ENCODE results near the gene SLC46A2.

Gene SLC46A2

DNA sequence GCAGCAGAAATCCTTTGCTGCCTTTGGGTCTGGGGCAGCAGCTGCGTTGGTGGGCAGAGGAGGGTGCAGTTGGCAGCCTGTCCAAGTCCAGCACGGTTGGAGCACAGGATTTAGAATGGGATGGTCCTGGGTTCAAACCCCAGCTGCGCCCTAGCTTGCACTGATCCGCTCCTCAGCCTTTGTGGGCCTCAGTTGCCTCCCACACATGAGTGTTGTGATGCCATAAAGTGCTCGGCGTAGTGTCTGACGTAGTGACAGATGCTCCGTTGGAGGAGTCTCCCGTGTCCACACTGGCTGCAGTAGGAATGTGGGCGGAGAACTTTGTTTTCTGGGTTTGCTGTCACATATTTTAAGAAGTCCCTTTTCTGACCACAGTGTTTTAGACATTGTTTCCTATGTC is 36.0 kb downstream of the SLC46A2 start:
- no peaks in the 10 kb centered on the region for H3K36me3 ChIP-seq (ENCODE audit: insufficient read depth)
- H2AFZ ChIP-seq (ENCODE audit: low read depth): no peak overlapping the region
- peaks cover 6% of the 10 kb centered on the region for H3K4me1 ChIP-seq (ENCODE audit: low read depth, poor library complexity, severe bottlenecking)
- H3K4me3 ChIP-seq (IDR thresholded peaks at IDR 0.05; ENCODE audit: insufficient read depth, low read depth, low read length): no peak overlapping the region
- H3K4me2 ChIP-seq: no peak overlapping the region
- no peak overlapping the region for H3K9ac ChIP-seq
- H3K79me2 ChIP-seq (ENCODE audit: insufficient read depth, low read depth): no peaks in the 10 kb centered on the region
- no peaks in the 10 kb centered on the region for H4K20me1 ChIP-seq (ENCODE audit: insufficient read depth)
- H3K27ac ChIP-seq: no peak overlapping the region
- no peaks in the 10 kb centered on the region for H3K27me3 ChIP-seq (ENCODE audit: insufficient read depth, low read depth)
- TF ChIP-seq, protein P1, sequence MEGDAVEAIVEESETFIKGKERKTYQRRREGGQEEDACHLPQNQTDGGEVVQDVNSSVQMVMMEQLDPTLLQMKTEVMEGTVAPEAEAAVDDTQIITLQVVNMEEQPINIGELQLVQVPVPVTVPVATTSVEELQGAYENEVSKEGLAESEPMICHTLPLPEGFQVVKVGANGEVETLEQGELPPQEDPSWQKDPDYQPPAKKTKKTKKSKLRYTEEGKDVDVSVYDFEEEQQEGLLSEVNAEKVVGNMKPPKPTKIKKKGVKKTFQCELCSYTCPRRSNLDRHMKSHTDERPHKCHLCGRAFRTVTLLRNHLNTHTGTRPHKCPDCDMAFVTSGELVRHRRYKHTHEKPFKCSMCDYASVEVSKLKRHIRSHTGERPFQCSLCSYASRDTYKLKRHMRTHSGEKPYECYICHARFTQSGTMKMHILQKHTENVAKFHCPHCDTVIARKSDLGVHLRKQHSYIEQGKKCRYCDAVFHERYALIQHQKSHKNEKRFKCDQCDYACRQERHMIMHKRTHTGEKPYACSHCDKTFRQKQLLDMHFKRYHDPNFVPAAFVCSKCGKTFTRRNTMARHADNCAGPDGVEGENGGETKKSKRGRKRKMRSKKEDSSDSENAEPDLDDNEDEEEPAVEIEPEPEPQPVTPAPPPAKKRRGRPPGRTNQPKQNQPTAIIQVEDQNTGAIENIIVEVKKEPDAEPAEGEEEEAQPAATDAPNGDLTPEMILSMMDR (conservative IDR thresholded peaks at IDR 0.05; ENCODE audit: low read depth, low read length): no peak

DNA sequence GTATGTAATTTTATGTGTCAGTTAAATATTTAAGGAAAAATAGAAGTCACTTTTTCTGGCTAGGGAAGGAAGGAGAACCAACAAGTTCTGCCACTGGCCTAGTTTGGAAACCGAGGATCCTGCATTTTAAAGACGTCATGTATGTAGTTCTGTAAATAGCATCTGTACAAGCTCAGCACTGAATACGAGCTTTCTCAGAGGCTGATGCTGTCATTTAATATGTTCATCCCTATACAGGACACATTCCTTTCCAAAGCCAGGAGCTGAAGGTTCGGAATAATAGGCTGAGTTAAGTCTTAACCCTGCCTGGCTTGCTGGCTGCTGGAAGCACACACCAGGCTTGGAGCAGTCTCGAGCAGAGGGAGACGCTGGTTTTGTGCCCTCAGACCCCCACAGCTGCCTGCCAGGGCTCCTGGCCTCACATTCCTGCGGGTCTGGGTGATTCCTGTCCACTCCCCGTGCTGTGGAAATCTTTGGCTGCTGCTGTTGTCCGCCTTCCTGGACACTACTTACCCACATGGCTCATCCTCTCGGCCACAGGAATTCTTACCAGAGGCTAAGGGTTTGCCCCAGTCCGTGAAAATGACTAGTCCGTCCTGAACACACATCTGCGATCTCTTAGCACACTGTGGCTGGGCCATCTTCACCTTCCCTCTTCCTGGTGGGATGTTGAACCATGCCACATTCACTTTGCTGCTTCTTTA is 36.6 kb downstream of the SLC46A2 start:
- Histone ChIP-seq H3K27ac (no peak overlapping the region), H3K79me2 (ENCODE audit: insufficient read depth, low read depth) (no peaks in the 10 kb centered on the region), H3K4me3 (IDR thresholded peaks at IDR 0.05; ENCODE audit: insufficient read depth, low read depth, low read length) (no peak overlapping the region), H3K4me2 (no peak overlapping the region), H2AFZ (ENCODE audit: low read depth) (no peak overlapping the region), H3K9ac (no peak overlapping the region), H4K20me1 (ENCODE audit: insufficient read depth) (no peaks in the 10 kb centered on the region), H3K36me3 (ENCODE audit: insufficient read depth) (no peaks in the 10 kb centered on the region), H3K27me3 (ENCODE audit: insufficient read depth, low read depth) (no peaks in the 10 kb centered on the region), H3K4me1 (ENCODE audit: low read depth, poor library complexity, severe bottlenecking) (peaks cover 4% of the 10 kb centered on the region)
- TF ChIP-seq, protein P1 (conservative IDR thresholded peaks at IDR 0.05; ENCODE audit: low read depth, low read length): no peak

DNA sequence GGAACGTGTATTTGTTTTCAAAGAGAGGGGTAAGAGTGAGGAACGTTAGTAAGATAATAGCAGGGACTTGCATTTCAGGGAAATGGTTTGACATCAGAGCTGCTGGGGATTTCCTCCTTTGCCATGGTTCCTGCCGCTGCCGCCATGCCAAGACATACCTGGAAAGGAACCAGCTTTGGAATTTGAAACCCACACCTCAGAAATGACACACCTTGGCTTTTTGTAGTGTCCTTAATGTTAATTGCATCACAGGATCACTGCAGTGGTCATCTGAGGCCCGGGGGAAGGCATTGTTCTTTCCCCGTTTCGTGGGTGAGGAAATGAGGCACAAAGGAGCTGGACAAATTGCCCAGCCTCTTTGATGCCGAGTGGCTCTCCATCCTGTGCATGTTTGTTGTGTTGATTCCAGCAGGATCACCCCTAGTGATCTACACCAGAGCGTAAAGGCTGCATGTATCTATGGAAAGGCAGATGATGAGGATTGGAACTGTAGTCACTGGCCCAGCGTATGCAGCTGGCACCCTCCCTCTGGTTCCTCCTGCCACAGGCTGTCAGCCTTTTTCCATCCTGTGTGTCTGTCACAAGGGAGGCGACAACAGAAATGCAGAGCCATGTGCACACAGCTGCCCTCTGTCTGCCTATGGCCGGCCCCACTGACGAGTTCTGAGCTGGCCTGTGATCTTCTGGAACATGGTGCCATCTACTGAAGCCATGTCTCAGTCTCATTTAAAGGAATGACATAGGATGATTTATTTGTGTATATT is 37.8 kb downstream of the SLC46A2 start:
- H3K4me1 ChIP-seq (ENCODE audit: low read depth, poor library complexity, severe bottlenecking): no peaks in the 10 kb centered on the region
- H3K9ac ChIP-seq: no peak overlapping the region
- TF ChIP-seq, protein P1 (conservative IDR thresholded peaks at IDR 0.05; ENCODE audit: low read depth, low read length): no peak
- H3K27me3 ChIP-seq (ENCODE audit: insufficient read depth, low read depth): no peaks in the 10 kb centered on the region
- no peak overlapping the region for H2AFZ ChIP-seq (ENCODE audit: low read depth)
- no peaks in the 10 kb centered on the region for H3K79me2 ChIP-seq (ENCODE audit: insufficient read depth, low read depth)
- H3K36me3 ChIP-seq (ENCODE audit: insufficient read depth): no peaks in the 10 kb centered on the region
- H3K4me3 ChIP-seq (IDR thresholded peaks at IDR 0.05; ENCODE audit: insufficient read depth, low read depth, low read length): no peak overlapping the region
- H4K20me1 ChIP-seq (ENCODE audit: insufficient read depth): no peaks in the 10 kb centered on the region
- no peak overlapping the region for H3K27ac ChIP-seq
- no peak overlapping the region for H3K4me2 ChIP-seq

DNA sequence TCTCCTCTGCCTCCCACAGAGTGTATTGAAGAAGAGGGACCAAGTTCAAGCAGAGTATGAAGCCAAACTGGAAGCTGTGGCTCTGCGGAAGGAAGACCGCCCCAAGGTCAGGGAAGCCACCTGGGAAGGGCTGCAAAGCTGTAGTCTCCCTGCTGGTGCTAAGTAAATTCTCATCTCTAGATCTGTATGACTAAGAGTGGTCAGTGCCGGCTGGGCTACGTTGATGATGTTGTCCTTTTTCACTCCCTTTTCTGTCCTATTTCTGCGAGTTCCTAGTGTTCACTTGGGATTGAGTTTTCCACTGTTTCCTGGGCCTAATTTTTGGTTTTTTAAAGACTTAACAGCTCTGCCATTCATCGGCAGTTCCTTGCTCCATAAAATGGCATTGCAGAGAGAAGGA is 39.8 kb downstream of the SLC46A2 start:
- Histone ChIP-seq H3K4me2 (no peak overlapping the region), H3K4me1 (ENCODE audit: low read depth, poor library complexity, severe bottlenecking) (no peaks in the 10 kb centered on the region), H2AFZ (ENCODE audit: low read depth) (no peak overlapping the region), H3K27me3 (ENCODE audit: insufficient read depth, low read depth) (no peaks in the 10 kb centered on the region), H3K36me3 (ENCODE audit: insufficient read depth) (no peaks in the 10 kb centered on the region), H3K4me3 (IDR thresholded peaks at IDR 0.05; ENCODE audit: insufficient read depth, low read depth, low read length) (no peak overlapping the region), H4K20me1 (ENCODE audit: insufficient read depth) (no peaks in the 10 kb centered on the region), H3K9ac (no peak overlapping the region), H3K79me2 (ENCODE audit: insufficient read depth, low read depth) (no peaks in the 10 kb centered on the region), H3K27ac (no peak overlapping the region)
- TF ChIP-seq, protein P1 (conservative IDR thresholded peaks at IDR 0.05; ENCODE audit: low read depth, low read length): no peak
